Peyer's patch (tissue), 4 donors: Measurements from ENCODE around the gene KDM2A. TPM values are rescaled to one million over a fixed set of nuclear protein-coding genes. Genes with fewer than 3 reads are reported as not detected.

Experiments used
- DNase-seq, 3 donors: peaks; one replicate each; pipeline ENCODE4 v3.0.0-alpha.2; 2017 to 2019
- H3K27ac ChIP-seq, 4 donors: fragments of 200-600 bp; sonication (generic); one replicate each; pipeline ENCODE4 v1.5.1; 2016 to 2019
- H3K27me3 ChIP-seq, 2 donors: fragments of 200-600 bp; sonication (generic); one replicate each; pipeline ENCODE4 v1.5.1; 2019
- H3K36me3 ChIP-seq, 3 donors: fragments of 200-600 bp; sonication (generic); one replicate each; pipeline ENCODE4 v1.5.1; 2016 to 2019
- H3K4me1 ChIP-seq, 4 donors: fragments of 200-600 bp; sonication (generic); one replicate each; pipeline ENCODE4 v1.5.1; 2016 to 2019
- H3K4me3 ChIP-seq, 4 donors: fragments of 200-600 bp; sonication (generic); 1 replicate in 3 of 4; 2 replicates in 1 of 4; pipeline ENCODE4 v1.5.1; 2016 to 2019; ENCODE audit warnings: mild to moderate bottlenecking in 1 of 4
- H3K9me3 ChIP-seq, 4 donors: fragments of 200-600 bp; sonication (generic); one replicate each; pipeline ENCODE4 v1.5.1; 2016 to 2019; ENCODE audit warnings: mild to moderate bottlenecking in 1 of 4
- CTCF ChIP-seq, 6 experiments: fragments of 450-650 bp in 4 of 6; fragments of 200-600 bp in 2 of 6; sonication (generic) in 1 of 6; IDR thresholded peaks; one replicate each; pipeline ENCODE4 v1.5.1; 2017 to 2019; ENCODE audit warnings: antibody characterized with exemption in 6 of 6, mild to moderate bottlenecking in 3 of 6, moderate library complexity in 1 of 6
- POLR2A ChIP-seq, 2 donors: fragments of 450-650 bp; IDR thresholded peaks; one replicate each; pipeline ENCODE4 v1.5.1; 2017; ENCODE audit warnings: antibody characterized with exemption in 2 of 2, mild to moderate bottlenecking in 2 of 2, moderate library complexity in 2 of 2
- total RNA-seq, 4 donors: library from RNA; depleted of rRNA; stranded (reverse); fragments of >200 nt; gene quantifications; one replicate each; pipeline ENCODE4 v1.1.0, GENCODE V29; 2016

Gene KDM2A
- total RNA-seq, 4 donors from 2014 or later, result 76.7 to 225 (median 105) TPM

- Histone ChIP-seq H3K36me3 (peaks cover 0 to 49% (median 0%) of the 10 kb centered on the region in 3 donors), H3K27ac (no peak overlapping the region), H3K4me3 (no peak overlapping the region), H3K9me3 (no peaks in the 10 kb centered on the region), H3K27me3 (no peaks in the 10 kb centered on the region), H3K4me1 (peaks cover 0 to 23% (median 4%) of the 10 kb centered on the region in 4 donors)
- TF ChIP-seq CTCF (IDR thresholded peaks at IDR 0.05), result no peak
- TF ChIP-seq POLR2A (IDR thresholded peaks at IDR 0.05), result no peak
- DNase-seq, result no peak
Observed at GRCh38 chr11:67306769-67307544, 187.9 kb downstream of the KDM2A start.

GRCh38 chr11:67307545-67308001, 188.5 kb downstream of the KDM2A start:
- TF ChIP-seq POLR2A (IDR thresholded peaks at IDR 0.05) (no peak), CTCF (IDR thresholded peaks at IDR 0.05) (no peak)
- no peaks in the 10 kb centered on the region for H3K27me3 ChIP-seq
- H3K36me3 ChIP-seq, result peaks cover 0 to 49% (median 0%) of the 10 kb centered on the region in 3 donors
- no peak for DNase-seq
- no peak overlapping the region for H3K27ac ChIP-seq
- H3K4me1 ChIP-seq, result peaks cover 0 to 23% (median 4%) of the 10 kb centered on the region in 4 donors
- H3K4me3 ChIP-seq, result no peak overlapping the region
- no peaks in the 10 kb centered on the region for H3K9me3 ChIP-seq

Other genes starting within 250 kb of the KDM2A start
- gene PC, start 160.9 kb upstream of the KDM2A start, total RNA-seq, result 10 to 100 TPM; 15.7 to 88.9 (median 77.2) TPM
- gene C11orf86, start 144.0 kb upstream of the KDM2A start, total RNA-seq, result 100 to 1,000 TPM in 2 of 4 donors, 10 to 100 TPM in 2; 81.7 to 439 (median 153) TPM
- 1 to 10 TPM in 2 of 4 donors, not detected in 2; 1.1 to 3.9 TPM for gene SYT12, start 96.1 kb upstream of the KDM2A start, total RNA-seq
- 10 to 100 TPM in 3 of 4 donors, 1 to 10 TPM in 1; 9.9 to 26.3 (median 21.2) TPM for gene RHOD, start 62.4 kb upstream of the KDM2A start, total RNA-seq
- gene GRK2, start 147.2 kb downstream of the KDM2A start, total RNA-seq, result 100 to 1,000 TPM; 103 to 276 (median 163) TPM
- gene ANKRD13D, start 170.0 kb downstream of the KDM2A start, total RNA-seq, result 10 to 100 TPM; 25.4 to 97.4 (median 41.5) TPM
- 100 to 1,000 TPM in 2 of 4 donors, 10 to 100 TPM in 2; 55.9 to 128 (median 99.9) TPM for gene SSH3, start 184.3 kb downstream of the KDM2A start, total RNA-seq
- gene POLD4, start 234.3 kb downstream of the KDM2A start, total RNA-seq, result 100 to 1,000 TPM in 3 of 4 donors, 10 to 100 TPM in 1; 74.3 to 329 (median 272) TPM